GM12878 (cell line): ENCODE data around the gene SULT1A3. TPM values are rescaled to one million over a fixed set of nuclear protein-coding genes. Genes with fewer than 3 reads are reported as not detected.

Source experiments
- ATAC-seq: fragments of 200-7000 bp; cut with Tn5 transposase; 3 replicates; pipeline ENCODE4 v1.9.1; 2020; ENCODE audit warnings: mild to moderate bottlenecking, moderate library complexity
- BruUV-seq: library from RNA; stranded (reverse); fragments of 400-500 nt; replicated peaks from 2 replicates; lab custom pipeline; 2021; lab: Mats Ljungman, UMichigan
- CTCF ChIA-PET: fragments of 300-600 bp; sonication (Branson Sonifier 250); formaldehyde crosslinking; extraction: SDS; loops from one replicate; lab custom pipeline; 2021; ENCODE audit warnings: inconsistent platforms; lab: Yijun Ruan, JAX
- POLR2A ChIA-PET: fragments of 350-600 bp; formaldehyde crosslinking; extraction: SDS; loops from one replicate; lab custom pipeline; 2021; ENCODE audit warnings: inconsistent platforms; lab: Charles Lee
- RAD21 ChIA-PET: fragments of 300-600 bp; sonication (Branson Sonifier 250); formaldehyde crosslinking; loops from one replicate; lab custom pipeline; 2023; ENCODE audit warnings: antibody characterized with exemption; ENCODE audit not compliant: unreplicated experiment; lab: Charles Lee
- SMC1A ChIA-PET: fragments of 300-600 bp; sonication (Branson Sonifier 250); formaldehyde crosslinking; loops from one replicate; lab custom pipeline; 2023; ENCODE audit not compliant: unreplicated experiment, uncharacterized antibody; lab: Charles Lee
- DNase-seq: peaks from one replicate; pipeline ENCODE4 v3.0.0-alpha.2; 2011; ENCODE audit warnings: low read depth, low spot score
- FAIRE-seq: peaks from 3 replicates; lab custom pipeline; 2011; peaks lifted over from hg19 to GRCh38; lab: Jason Lieb, UNC
- H2AFZ ChIP-seq: 2 replicates; pipeline ENCODE4 v1.6.0; 2011; ENCODE audit warnings: low read depth, low read length, control low read depth; ENCODE audit not compliant: control insufficient read depth
- H3K27ac ChIP-seq: 2 replicates; pipeline ENCODE4 v1.5.1; 2011; ENCODE audit warnings: control low read depth; ENCODE audit not compliant: control insufficient read depth, insufficient read depth
- H3K27me3 ChIP-seq, 2 experiments: replicated peaks in 1 of 2; 2 replicates each; pipeline versions ENCODE4 v1.6.0 to v1.6.1; 2011; ENCODE audit warnings: low read length in 1 of 2; ENCODE audit not compliant: control insufficient read depth in 2 of 2, insufficient read depth in 2 of 2
- H3K36me3 ChIP-seq, 2 experiments: 2 replicates each; pipeline ENCODE4 v1.5.1; 2011; ENCODE audit warnings: low read length in 1 of 2; ENCODE audit not compliant: control insufficient read depth in 2 of 2, insufficient read depth in 2 of 2
- H3K4me1 ChIP-seq: 2 replicates; pipeline ENCODE4 v1.6.1; 2011; ENCODE audit warnings: mild to moderate bottlenecking, low read length, moderate library complexity, mixed read lengths; ENCODE audit not compliant: control insufficient read depth, insufficient read depth
- H3K4me2 ChIP-seq: 2 replicates; pipeline ENCODE4 v1.6.0; 2011; ENCODE audit warnings: control low read depth; ENCODE audit not compliant: control insufficient read depth, insufficient read depth
- H3K4me3 ChIP-seq: fragments of 200-600 bp; sonication (generic); 2 replicates; pipeline ENCODE4 v1.5.1; 2016
- H3K79me2 ChIP-seq: 2 replicates; pipeline ENCODE4 v1.6.0; 2011; ENCODE audit warnings: low read length; ENCODE audit not compliant: control insufficient read depth, insufficient read depth
- H3K9ac ChIP-seq: 2 replicates; pipeline ENCODE4 v1.8.0; 2011; ENCODE audit warnings: low read length, control low read depth, mixed read lengths; ENCODE audit not compliant: control insufficient read depth, insufficient read depth
- H3K9me3 ChIP-seq: replicated peaks from 3 replicates; pipeline ENCODE4 v1.5.1; 2011; ENCODE audit warnings: mild to moderate bottlenecking, low read length; ENCODE audit not compliant: control insufficient read depth, insufficient read depth
- H4K20me1 ChIP-seq: 2 replicates; pipeline ENCODE4 v1.6.0; 2011; ENCODE audit not compliant: control insufficient read depth, insufficient read depth
- BMI1 ChIP-seq: fragments of 450-650 bp; IDR thresholded peaks from 2 replicates; pipeline ENCODE4 v1.6.1; 2016; ENCODE audit warnings: mild to moderate bottlenecking, moderate library complexity, borderline replicate concordance
- EP300 ChIP-seq, 2 experiments: fragments of 150-350 bp in 1 of 2; IDR thresholded peaks; 2 replicates each; pipeline ENCODE4 v1.6.1; 2011 to 2012; ENCODE audit warnings: low read depth in 2 of 2, low read length in 2 of 2, borderline replicate concordance in 1 of 2, improper control_type of control experiment in 1 of 2, inconsistent platforms in 1 of 2; ENCODE audit not compliant: control insufficient read depth in 1 of 2
- HDAC2 ChIP-seq: fragments of 200-600 bp; sonication (generic); IDR thresholded peaks from 2 replicates; pipeline ENCODE4 v1.6.1; 2017
- KLF5 ChIP-seq: fragments of 450-650 bp; IDR thresholded peaks from 2 replicates; pipeline ENCODE4 v1.6.1; 2014; ENCODE audit warnings: mild to moderate bottlenecking; ENCODE audit not compliant: partially characterized antibody
- MYC ChIP-seq: IDR thresholded peaks from 2 replicates; pipeline ENCODE4 v1.6.1; 2011; ENCODE audit warnings: mild to moderate bottlenecking, low read length, moderate library complexity, inconsistent platforms; ENCODE audit not compliant: insufficient read depth, insufficient replicate concordance, insufficient read length, severe bottlenecking
- RB1 ChIP-seq: fragments of 450-650 bp; formaldehyde crosslinking; IDR thresholded peaks from 2 replicates; pipeline ENCODE4 v1.6.1; 2017; ENCODE audit warnings: mild to moderate bottlenecking, borderline replicate concordance
- RCOR1 ChIP-seq: conservative IDR thresholded peaks from 2 replicates; pipeline ENCODE4 v1.6.1; 2012; ENCODE audit warnings: low read depth, low read length, improper control_type of control experiment
- RELA ChIP-seq: fragments of 450-650 bp; IDR thresholded peaks from 2 replicates; pipeline ENCODE4 v1.8.0; 2014; ENCODE audit warnings: borderline replicate concordance; ENCODE audit not compliant: partially characterized antibody
- SMAD5 ChIP-seq: IDR thresholded peaks from 2 replicates; pipeline ENCODE4 v1.6.1; 2016; ENCODE audit warnings: antibody characterized with exemption, low read depth
- SMC3 ChIP-seq: IDR thresholded peaks from 2 replicates; pipeline ENCODE4 v1.6.1; 2011; ENCODE audit warnings: low read length, improper control_type of control experiment, borderline replicate concordance
- ZBED1 ChIP-seq: IDR thresholded peaks from 2 replicates; pipeline ENCODE4 v1.6.1; 2016; ENCODE audit warnings: borderline replicate concordance
- ZBTB11 ChIP-seq: fragments of 450-650 bp; formaldehyde crosslinking; IDR thresholded peaks from 2 replicates; pipeline ENCODE4 v1.5.0; 2022; ENCODE audit warnings: mild to moderate bottlenecking, missing genetic modification characterization
- WGBS: methylation state at CpG from one replicate; pipeline ENCODE4 v1.1.6; 2016; ENCODE audit warnings: low lambda C conversion rate; ENCODE audit not compliant: insufficient replicate concordance, insufficient coverage; ENCODE audit errors: missing lambda C conversion rate; 5-methylcytosine and 5-hydroxymethylcytosine counted together
- in situ Hi-C: fragments of 300-500 bp; cut with MboI; formaldehyde crosslinking; loops from 9 replicates; pipeline ENCODE4 v1.14.3; 2018; ENCODE audit warnings: mixed read lengths
- intact Hi-C: fragments of 100-400 bp; cut with micrococcal nuclease; formaldehyde crosslinking; loops from one replicate; pipeline ENCODE4 v1.14.2; 2022; ENCODE audit not compliant: unreplicated experiment
- polyA plus RNA-seq, 11 experiments: library from polyadenylated mRNA; depleted of rRNA in 4 of 11; unstranded in 6 of 11; stranded (reverse) in 5 of 11; fragments of >200 nt; fragmentation: Nextera tagmentation in 4 of 11; fragmentation: Illumina TruSeq in 1 of 11; extraction: Ambion mirVana in 4 of 11; extraction: Trizol in 1 of 11; gene quantifications; 1 replicate in 1 of 11; 2 replicates in 10 of 11; pipeline versions ENCODE4 v1.2.1 to v1.2.3, GENCODE V29; 2011 to 2016; ENCODE audit warnings: inconsistent platforms in 2 of 11, missing spikeins in 2 of 11, low read depth in 1 of 11
- total RNA-seq, 4 experiments: library from RNA; depleted of rRNA in 3 of 4; stranded (reverse); fragments of >200 nt in 3 of 4; fragmentation: Illumina TruSeq in 1 of 4; extraction: Trizol in 1 of 4; gene quantifications; 2 replicates each; pipeline versions ENCODE4 v1.2.1 to v1.2.3, GENCODE V29; 2013 to 2021
- TF ChIP-seq, protein P1 (sequence below): IDR thresholded peaks from 2 replicates; pipeline ENCODE4 v1.6.1; 2012; ENCODE audit warnings: low read depth, low read length, improper control_type of control experiment
- TF ChIP-seq, protein P2 (sequence below): IDR thresholded peaks from 2 replicates; pipeline ENCODE4 v1.6.1; 2012; ENCODE audit warnings: low read depth, low read length, improper control_type of control experiment
- TF ChIP-seq, protein P3 (sequence below): IDR thresholded peaks from 2 replicates; pipeline ENCODE4 v1.6.1; 2011; ENCODE audit warnings: borderline replicate concordance, low read depth, mild to moderate bottlenecking, moderate library complexity, mixed read lengths, low read length; ENCODE audit not compliant: insufficient read depth; ENCODE audit errors: extremely low read length

Gene SULT1A3
- total and polyA plus RNA-seq, 10 of the 15 experiments (the other 5 are each of a cell fraction or from before 2014, with no cell fraction given) = 3.3 to 15.8 (median 6.2) TPM

- ChIA-PET SMC1A (no interaction called here), CTCF (no interaction called here), POLR2A (interaction anchor here (0.8 kb wide), 1 partner anchor 65 kb away, joined by 8 read pairs; no protein-coding TSS in a partner anchor), RAD21 (interaction anchor here (0.6 kb wide), 1 partner anchor 188 kb away, joined by 5 read pairs; no protein-coding TSS in a partner anchor)
- 42% methylated on average over 3 of the region's 3 CpGs for WGBS
- Histone ChIP-seq H4K20me1 (no peaks in the 10 kb centered on the region), H3K79me2 (peaks cover 29% of the 10 kb centered on the region), H2AFZ (no peak overlapping the region), H3K4me2 (no peak overlapping the region), H3K27me3 (no peaks in the 10 kb centered on the region), H3K27ac (no peak overlapping the region), H3K36me3 (peaks cover 0 to 5% of the 10 kb centered on the region in 2 experiments; a peak in 2 of 4 replicates), H3K4me3 (no peak overlapping the region), H3K4me1 (peaks cover 11% of the 10 kb centered on the region), H3K9me3 (no peaks in the 10 kb centered on the region), H3K9ac (no peak overlapping the region)
- intact Hi-C loops = no loop called here
- DNase-seq (no peak), FAIRE-seq (no peak), ATAC-seq (no peak)
- BruUV-seq = no TSS peak
- in situ Hi-C loops = loop anchor here (10.0 kb wide), 2 partner anchors 454 to 514 kb away; partner anchors contain the start of gene SRCAP
- TF ChIP-seq, protein P1, sequence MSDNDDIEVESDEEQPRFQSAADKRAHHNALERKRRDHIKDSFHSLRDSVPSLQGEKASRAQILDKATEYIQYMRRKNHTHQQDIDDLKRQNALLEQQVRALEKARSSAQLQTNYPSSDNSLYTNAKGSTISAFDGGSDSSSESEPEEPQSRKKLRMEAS = no peak
- TF ChIP-seq KLF5 (no peak), RCOR1 (no peak), RELA (no peak), HDAC2 (no peak), ZBTB11 (CRISPR knock-in tag) (no peak), SMAD5 (no peak), BMI1 (no peak), MYC (no peak), RB1 (no peak), EP300 (IDR thresholded peaks at IDR 0.05; ENCODE audit: borderline replicate concordance in 1 of 2, control insufficient read depth in 1 of 2, low read depth in 2 of 2, low read length in 2 of 2) (no peak), SMC3 (no peak), ZBED1 (no peak)
- TF ChIP-seq, protein P2, sequence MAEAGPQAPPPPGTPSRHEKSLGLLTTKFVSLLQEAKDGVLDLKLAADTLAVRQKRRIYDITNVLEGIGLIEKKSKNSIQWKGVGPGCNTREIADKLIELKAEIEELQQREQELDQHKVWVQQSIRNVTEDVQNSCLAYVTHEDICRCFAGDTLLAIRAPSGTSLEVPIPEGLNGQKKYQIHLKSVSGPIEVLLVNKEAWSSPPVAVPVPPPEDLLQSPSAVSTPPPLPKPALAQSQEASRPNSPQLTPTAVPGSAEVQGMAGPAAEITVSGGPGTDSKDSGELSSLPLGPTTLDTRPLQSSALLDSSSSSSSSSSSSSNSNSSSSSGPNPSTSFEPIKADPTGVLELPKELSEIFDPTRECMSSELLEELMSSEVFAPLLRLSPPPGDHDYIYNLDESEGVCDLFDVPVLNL = no peak
- TF ChIP-seq, protein P3, sequence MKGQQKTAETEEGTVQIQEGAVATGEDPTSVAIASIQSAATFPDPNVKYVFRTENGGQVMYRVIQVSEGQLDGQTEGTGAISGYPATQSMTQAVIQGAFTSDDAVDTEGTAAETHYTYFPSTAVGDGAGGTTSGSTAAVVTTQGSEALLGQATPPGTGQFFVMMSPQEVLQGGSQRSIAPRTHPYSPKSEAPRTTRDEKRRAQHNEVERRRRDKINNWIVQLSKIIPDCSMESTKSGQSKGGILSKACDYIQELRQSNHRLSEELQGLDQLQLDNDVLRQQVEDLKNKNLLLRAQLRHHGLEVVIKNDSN = no peak
These were observed 18.3 kb upstream of the SULT1A3 start for GRCh38 chr16:30180741-30181140.
